Bronchial epithelial cell (primary cell): ENCODE data around the gene GRXCR2. TPM values are rescaled to one million over a fixed set of nuclear protein-coding genes. Genes with fewer than 3 reads are reported as not detected.
A peak's percentile ranks its signal among the peaks of the same experiment; 100 is the strongest.
"Not testable (repeated sequence)": the region's sequence is repeated elsewhere in the genome, so short reads cannot be mapped to it uniquely, and the experiment has no call there.

Experiments
- DNase-seq: peaks from one replicate; pipeline ENCODE4 v3.0.0-alpha.2; 2010; ENCODE audit warnings: low read depth
- FAIRE-seq: peaks from 2 replicates; lab custom pipeline; 2011; peaks lifted over from hg19 to GRCh38; lab: Jason Lieb, UNC
- H3K27me3 ChIP-seq: 2 replicates; pipeline ENCODE4 v1.5.1; 2011; ENCODE audit warnings: low read length; ENCODE audit not compliant: control insufficient read depth, insufficient read depth
- H3K36me3 ChIP-seq: 2 replicates; pipeline ENCODE4 v1.5.1; 2011; ENCODE audit warnings: low read length; ENCODE audit not compliant: control insufficient read depth, insufficient read depth
- H3K4me3 ChIP-seq: 2 replicates; pipeline ENCODE4 v1.5.1; 2011; ENCODE audit warnings: mild to moderate bottlenecking, low read depth, low read length, control low read depth
- total RNA-seq: library from RNA; depleted of rRNA; stranded (reverse); fragments of >200 nt; gene quantifications from 2 replicates; pipeline ENCODE4 v1.2.1, GENCODE V29; 2014
- TF ChIP-seq, protein P1 (sequence below): IDR thresholded peaks from 2 replicates; pipeline ENCODE4 v1.5.1; 2011; ENCODE audit warnings: mild to moderate bottlenecking, moderate library complexity, low read length, control low read depth, inconsistent platforms; ENCODE audit not compliant: insufficient read depth, severe bottlenecking

GRXCR2 gene
- total RNA-seq, 1 donor from 2014 or later = not detected

DNA sequence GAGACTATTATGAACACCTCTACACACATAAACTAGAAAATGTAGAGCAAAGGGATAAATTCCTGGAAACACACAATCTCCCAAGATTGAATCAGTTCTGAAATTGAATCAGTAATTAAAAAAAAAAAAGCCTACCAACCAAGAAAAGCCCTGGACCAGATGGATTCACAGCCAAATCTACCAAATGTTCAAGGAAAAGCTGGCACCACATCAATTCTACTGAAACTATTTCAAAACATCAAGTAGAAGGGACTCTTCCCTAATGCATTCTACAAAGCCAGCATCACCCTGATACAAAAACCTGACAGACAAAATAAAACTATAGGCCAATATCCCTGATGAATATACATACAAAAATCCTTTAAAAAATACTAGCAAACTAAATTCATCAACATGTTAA, 25.4 kb upstream of the GRXCR2 start:
- DNase-seq (no peak), FAIRE-seq (no peak)
- TF ChIP-seq, protein P1, sequence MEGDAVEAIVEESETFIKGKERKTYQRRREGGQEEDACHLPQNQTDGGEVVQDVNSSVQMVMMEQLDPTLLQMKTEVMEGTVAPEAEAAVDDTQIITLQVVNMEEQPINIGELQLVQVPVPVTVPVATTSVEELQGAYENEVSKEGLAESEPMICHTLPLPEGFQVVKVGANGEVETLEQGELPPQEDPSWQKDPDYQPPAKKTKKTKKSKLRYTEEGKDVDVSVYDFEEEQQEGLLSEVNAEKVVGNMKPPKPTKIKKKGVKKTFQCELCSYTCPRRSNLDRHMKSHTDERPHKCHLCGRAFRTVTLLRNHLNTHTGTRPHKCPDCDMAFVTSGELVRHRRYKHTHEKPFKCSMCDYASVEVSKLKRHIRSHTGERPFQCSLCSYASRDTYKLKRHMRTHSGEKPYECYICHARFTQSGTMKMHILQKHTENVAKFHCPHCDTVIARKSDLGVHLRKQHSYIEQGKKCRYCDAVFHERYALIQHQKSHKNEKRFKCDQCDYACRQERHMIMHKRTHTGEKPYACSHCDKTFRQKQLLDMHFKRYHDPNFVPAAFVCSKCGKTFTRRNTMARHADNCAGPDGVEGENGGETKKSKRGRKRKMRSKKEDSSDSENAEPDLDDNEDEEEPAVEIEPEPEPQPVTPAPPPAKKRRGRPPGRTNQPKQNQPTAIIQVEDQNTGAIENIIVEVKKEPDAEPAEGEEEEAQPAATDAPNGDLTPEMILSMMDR = no peak
- Histone ChIP-seq H3K36me3 (no peaks in the 10 kb centered on the region), H3K4me3 (no peak overlapping the region), H3K27me3 (no peaks in the 10 kb centered on the region)

DNA sequence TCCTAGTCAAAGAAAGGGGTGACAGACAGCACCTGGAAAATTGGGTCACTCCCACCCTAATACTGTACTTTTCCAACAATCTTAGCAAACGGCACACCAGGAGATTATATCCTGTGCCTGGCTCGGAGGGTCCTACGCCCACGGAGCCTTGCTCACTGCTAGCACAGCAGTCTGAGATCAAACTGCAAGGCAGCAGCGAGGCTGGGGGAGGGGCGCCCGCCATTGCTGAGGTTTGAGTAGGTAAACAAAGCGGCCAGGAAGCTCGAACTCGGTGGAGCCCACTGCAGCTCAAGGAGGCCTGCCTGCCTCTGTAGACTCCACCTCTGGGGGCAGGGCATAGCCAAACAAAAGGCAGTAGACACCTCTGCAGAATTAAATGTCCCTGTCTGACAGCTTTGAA, 18.6 kb upstream of the GRXCR2 start:
- not testable (repeated sequence) for H3K27me3 ChIP-seq, H3K36me3 ChIP-seq, FAIRE-seq, DNase-seq, H3K4me3 ChIP-seq

DNA sequence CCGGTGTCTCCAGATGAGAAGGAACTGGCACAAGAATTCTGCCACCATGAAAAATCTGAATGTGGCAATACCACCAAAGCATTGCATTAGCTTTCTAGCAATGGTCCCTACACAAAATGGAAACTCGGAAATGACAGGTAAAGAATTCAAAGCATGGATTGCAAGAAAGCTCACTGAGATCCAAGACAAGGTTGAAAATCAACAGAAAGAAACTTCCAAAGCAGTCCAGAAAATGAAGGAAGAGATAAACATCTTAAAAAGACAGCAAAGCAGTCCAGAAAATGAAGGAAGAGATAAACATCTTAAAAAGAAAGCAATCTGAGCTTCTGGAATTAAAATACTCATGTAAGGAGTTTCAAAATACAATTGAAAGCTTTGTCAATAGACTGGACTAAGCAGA, 16.8 kb upstream of the GRXCR2 start:
- no peak overlapping the region for H3K4me3 ChIP-seq
- FAIRE-seq (no peak), DNase-seq (no peak)
- TF ChIP-seq, protein P1 = no peak
- no peaks in the 10 kb centered on the region for H3K36me3 ChIP-seq
- no peaks in the 10 kb centered on the region for H3K27me3 ChIP-seq

DNA sequence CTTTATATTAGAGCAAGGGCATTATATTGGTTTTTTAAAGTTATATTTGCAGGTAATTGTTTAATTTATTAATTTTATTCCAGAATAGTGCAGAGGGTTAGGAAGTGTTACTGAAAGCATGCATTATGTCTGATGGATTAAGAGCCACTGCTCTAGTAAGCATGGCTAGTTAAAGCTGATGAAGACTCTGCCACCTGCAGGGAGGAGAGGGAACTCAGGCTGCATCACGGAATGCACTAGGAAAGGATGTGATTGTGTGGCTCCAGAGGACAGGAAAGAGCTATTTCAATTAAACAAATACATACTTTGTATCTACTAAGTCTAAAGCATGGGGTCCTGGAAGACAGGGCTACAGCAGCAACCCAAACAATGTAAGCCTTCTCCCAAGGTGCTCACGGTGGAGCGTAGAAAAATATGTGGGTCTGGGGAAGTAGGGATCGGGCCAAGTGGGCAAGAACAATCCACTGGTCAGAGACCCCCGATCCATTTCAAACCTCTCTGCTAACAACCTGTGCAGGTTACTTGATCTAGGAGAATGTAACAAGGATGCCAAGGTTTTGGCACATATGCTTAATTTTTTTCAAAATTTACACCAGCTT, 15.3 kb upstream of the GRXCR2 start:
- H3K27me3 ChIP-seq = no peaks in the 10 kb centered on the region
- H3K4me3 ChIP-seq = no peak overlapping the region
- FAIRE-seq (no peak), DNase-seq (peak; percentile 64)
- H3K36me3 ChIP-seq = no peaks in the 10 kb centered on the region
- TF ChIP-seq, protein P1 = peak; percentile 87

DNA sequence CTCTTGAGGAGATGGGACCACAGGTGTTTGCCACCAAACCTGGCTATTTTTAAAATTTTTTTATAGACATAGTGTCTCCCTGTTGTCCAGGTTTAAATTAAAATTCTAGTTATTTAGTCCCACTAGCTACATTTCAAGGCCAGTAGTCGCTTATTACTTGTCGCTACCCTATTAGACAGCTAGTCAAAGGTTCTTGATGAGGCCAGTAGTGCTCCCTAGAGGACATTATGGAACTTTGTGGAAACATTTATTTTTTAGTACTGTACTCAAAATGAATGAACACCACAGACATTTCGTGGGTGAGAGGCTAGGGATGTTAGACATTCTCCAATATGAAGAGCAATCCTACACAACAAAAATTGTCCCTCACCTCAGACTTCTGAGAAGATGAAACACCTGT, 14.4 kb upstream of the GRXCR2 start:
- no peaks in the 10 kb centered on the region for H3K27me3 ChIP-seq
- H3K4me3 ChIP-seq = no peak overlapping the region
- TF ChIP-seq, protein P1 = no peak
- peak; percentile 9 for DNase-seq
- H3K36me3 ChIP-seq = no peaks in the 10 kb centered on the region
- no peak for FAIRE-seq

DNA sequence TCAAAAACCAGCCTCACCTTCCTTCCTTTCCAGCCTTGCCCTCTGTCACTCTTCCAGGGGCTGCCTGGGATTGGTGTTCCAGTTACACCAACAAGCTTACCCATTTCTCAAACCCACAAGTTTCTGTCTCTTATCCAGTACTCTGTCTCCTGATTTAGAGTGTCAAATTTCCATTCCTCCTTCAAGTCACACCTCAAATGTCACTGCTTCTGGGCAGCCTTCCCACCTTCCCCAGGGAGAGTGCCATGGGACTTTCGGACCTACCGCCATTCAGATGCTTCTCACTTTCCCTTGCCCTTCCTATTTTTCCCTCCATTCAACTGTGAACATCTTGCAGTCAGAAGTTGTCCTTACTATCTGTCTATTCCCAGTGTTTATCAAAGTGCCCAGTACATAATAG, 2.0 kb upstream of the GRXCR2 start:
- no peak overlapping the region for H3K4me3 ChIP-seq
- no peak for FAIRE-seq
- no peaks in the 10 kb centered on the region for H3K27me3 ChIP-seq
- TF ChIP-seq, protein P1 = no peak
- H3K36me3 ChIP-seq = no peaks in the 10 kb centered on the region
- DNase-seq = no peak
